ENCODE results near the gene LRRC75B.

The LRRC75B gene

DNA sequence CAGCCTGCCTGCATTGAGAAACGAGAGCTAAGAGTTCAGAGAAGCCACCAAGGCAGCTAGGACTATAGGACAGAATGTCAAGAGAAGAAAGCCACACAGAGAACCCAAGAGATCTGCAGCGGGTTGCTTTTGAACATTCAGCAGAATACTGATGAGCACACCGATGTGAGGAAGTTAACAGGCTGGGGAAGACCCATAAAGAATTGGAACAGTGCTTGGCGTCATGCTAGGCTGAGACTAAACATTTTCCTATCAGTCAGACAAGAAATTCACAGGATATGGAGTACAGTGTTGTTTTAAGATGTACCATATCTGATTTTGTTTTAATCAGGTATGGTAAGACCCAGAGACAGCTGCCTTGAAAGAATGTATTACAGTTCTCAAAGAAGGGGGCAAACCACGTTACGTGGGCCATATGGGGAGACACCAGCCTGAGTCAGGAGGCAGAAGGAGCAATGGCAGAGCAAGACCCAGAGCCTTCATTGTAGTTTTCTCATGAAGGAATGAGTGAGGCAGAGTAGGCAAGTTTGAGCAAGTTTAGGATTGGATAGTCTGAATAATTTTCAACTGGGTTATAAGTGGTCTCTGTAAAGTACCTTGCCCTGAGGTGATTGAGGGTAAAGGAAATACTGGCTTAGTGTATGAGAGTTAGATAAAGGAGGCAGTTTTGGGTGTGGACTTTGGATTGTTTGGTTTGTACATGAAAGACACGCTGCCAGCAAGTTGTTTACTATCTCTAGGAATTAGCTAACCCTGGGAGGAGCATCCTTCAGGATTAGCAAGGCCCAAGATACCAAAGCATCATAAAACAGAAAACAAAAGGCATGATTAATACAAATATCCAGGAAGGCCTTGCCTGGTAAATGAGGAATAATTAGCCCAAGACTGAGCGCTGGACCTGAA is 14.3 kb downstream of the LRRC75B start:
- Histone ChIP-seq H3K9ac (ENCODE audit: low read length in 5 of 5) (no peak overlapping the region), H3K9me3 (ENCODE audit: control insufficient read depth in 5 of 5, low read length in 5 of 5) (no peaks in the 10 kb centered on the region), H3K27ac (ENCODE audit: low read depth, low read length) (no peak overlapping the region), H3K4me3 (ENCODE audit: low read depth in 1 of 5, low read length in 5 of 5) (no peak overlapping the region), H3K36me3 (ENCODE audit: control insufficient read depth in 5 of 5, insufficient read depth in 5 of 5, low read length in 5 of 5) (peaks cover 0 to 19% (median 12%) of the 10 kb centered on the region in 5 donors), H3K27me3 (ENCODE audit: control insufficient read depth in 5 of 5, insufficient read depth in 4 of 5, low read length in 5 of 5) (no peaks in the 10 kb centered on the region), H3K4me1 (ENCODE audit: control insufficient read depth in 5 of 5, insufficient read depth in 5 of 5, low read length in 5 of 5) (peaks cover 0 to 4% (median 3%) of the 10 kb centered on the region in 5 donors)

DNA sequence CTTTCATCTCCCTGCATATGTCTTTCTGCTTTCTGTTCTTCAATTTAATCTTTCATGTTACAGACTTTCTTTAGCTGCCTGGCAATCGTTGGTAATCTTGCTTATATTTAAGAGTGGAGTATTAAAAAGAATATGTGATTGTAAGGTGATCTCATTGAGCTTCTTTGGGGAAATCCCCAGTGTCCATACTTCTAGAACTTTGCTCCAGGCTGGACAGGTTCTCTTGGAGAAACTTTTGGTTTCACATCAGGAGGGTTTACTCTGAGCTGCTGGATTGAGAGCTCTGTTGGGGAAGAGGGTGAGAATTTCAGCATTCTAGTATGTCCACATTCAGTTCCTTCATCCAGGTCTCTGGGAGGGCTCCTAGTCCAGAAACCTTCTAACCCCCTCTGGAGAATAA is 16.1 kb downstream of the LRRC75B start:
- Histone ChIP-seq H3K36me3 (ENCODE audit: control insufficient read depth in 5 of 5, insufficient read depth in 5 of 5, low read length in 5 of 5) (peaks cover 9 to 37% (median 30%) of the 10 kb centered on the region in 5 donors), H3K9me3 (ENCODE audit: control insufficient read depth in 5 of 5, low read length in 5 of 5) (no peaks in the 10 kb centered on the region), H3K4me1 (ENCODE audit: control insufficient read depth in 5 of 5, insufficient read depth in 5 of 5, low read length in 5 of 5) (no peaks in the 10 kb centered on the region), H3K9ac (ENCODE audit: low read length in 5 of 5) (no peak overlapping the region), H3K4me3 (ENCODE audit: low read depth in 1 of 5, low read length in 5 of 5) (no peak overlapping the region), H3K27me3 (ENCODE audit: control insufficient read depth in 5 of 5, insufficient read depth in 4 of 5, low read length in 5 of 5) (no peaks in the 10 kb centered on the region), H3K27ac (ENCODE audit: low read depth, low read length) (no peak overlapping the region)

DNA sequence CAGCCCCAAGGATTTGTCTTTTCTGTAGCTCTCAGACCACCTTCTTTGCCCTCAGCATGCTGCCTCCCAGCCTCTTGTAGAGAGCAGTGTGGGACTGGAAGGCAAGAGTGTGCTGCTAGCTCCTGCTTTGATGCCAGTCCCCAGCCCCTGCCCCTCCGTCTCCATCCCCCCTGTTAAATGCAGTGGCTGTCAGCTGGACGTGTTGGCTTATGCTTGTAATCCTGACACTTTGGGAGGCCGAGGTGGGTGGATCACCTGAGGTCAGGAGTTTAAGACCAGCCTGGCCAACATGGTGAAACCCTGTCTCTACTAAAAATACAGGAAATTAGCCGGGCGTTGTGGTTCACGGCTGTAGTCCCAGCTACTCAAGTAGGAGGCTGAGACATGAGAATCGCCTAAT is 21.6 kb downstream of the LRRC75B start:
- Histone ChIP-seq H3K36me3 (ENCODE audit: control insufficient read depth in 5 of 5, insufficient read depth in 5 of 5, low read length in 5 of 5) (peaks cover 13 to 79% (median 59%) of the 10 kb centered on the region in 5 donors), H3K4me1 (ENCODE audit: control insufficient read depth in 5 of 5, insufficient read depth in 5 of 5, low read length in 5 of 5) (peaks cover 0 to 10% (median 5%) of the 10 kb centered on the region in 5 donors), H3K27ac (ENCODE audit: low read depth, low read length) (no peak overlapping the region), H3K4me3 (ENCODE audit: low read depth in 1 of 5, low read length in 5 of 5) (no peak overlapping the region), H3K27me3 (ENCODE audit: control insufficient read depth in 5 of 5, insufficient read depth in 4 of 5, low read length in 5 of 5) (no peaks in the 10 kb centered on the region), H3K9me3 (ENCODE audit: control insufficient read depth in 5 of 5, low read length in 5 of 5) (no peaks in the 10 kb centered on the region), H3K9ac (ENCODE audit: low read length in 5 of 5) (peak overlapping the region in 1 of 5 donors; percentile 17)

DNA sequence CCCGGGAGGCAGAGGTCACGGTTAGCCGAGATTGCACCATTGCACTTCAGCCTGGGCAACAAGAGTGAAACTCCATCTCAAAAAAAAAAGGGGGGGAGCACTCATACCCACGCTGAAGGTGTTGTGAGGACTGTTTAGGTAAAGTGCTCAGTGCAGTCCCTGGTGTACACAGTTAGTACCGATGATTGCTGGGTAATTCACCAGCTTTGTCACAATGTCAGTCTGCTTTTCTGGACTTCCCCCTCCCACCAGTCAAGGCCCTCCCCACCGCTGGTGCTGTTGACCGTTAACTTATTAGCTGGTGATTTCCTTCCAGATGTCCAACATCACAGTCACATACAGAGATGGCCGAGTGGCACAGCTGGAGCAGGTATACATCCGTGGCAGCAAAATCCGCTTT is 25.2 kb downstream of the LRRC75B start:
- Histone ChIP-seq H3K27me3 (ENCODE audit: control insufficient read depth in 5 of 5, insufficient read depth in 4 of 5, low read length in 5 of 5) (no peaks in the 10 kb centered on the region), H3K9ac (ENCODE audit: low read length in 5 of 5) (no peak overlapping the region), H3K36me3 (ENCODE audit: control insufficient read depth in 5 of 5, insufficient read depth in 5 of 5, low read length in 5 of 5) (peaks cover 11 to 59% (median 42%) of the 10 kb centered on the region in 5 donors), H3K9me3 (ENCODE audit: control insufficient read depth in 5 of 5, low read length in 5 of 5) (no peaks in the 10 kb centered on the region), H3K4me3 (ENCODE audit: low read depth in 1 of 5, low read length in 5 of 5) (no peak overlapping the region), H3K4me1 (ENCODE audit: control insufficient read depth in 5 of 5, insufficient read depth in 5 of 5, low read length in 5 of 5) (peaks cover 0 to 18% (median 13%) of the 10 kb centered on the region in 5 donors), H3K27ac (ENCODE audit: low read depth, low read length) (no peak overlapping the region)

DNA sequence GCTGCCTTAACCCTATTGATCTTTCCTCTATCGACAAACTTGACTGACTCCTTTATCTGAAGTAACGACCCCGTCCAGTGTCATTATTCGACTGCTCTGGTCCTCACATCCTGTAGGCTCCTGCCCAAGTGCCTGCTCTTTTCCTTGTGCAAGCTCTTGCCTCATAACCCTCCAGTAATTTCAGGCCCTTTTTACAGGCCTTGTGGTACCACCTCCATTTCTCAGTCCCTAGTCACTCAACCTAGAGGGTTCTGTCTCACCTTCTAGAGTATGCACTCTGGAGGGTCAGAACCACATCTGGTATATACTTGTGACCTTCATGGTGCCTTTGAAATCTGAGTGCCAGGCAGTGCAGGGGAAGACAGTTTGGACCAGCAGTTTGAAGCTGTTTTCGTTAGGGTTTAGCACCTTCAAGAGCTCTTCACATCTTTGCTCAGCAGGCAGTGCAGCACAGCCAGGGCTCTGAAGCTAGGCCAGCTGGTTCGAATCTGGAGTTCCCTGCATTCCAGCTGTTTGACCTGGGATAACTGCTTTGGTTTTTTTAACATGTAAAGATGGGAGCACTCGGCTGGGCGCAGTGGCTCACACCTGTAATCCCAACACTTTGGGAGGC is 25.9 kb downstream of the LRRC75B start:
- peak overlapping the region in 1 of 5 donors; percentile 61 for H3K9ac ChIP-seq (ENCODE audit: low read length in 5 of 5)
- H3K27ac ChIP-seq (ENCODE audit: low read depth, low read length), result no peak overlapping the region
- no peaks in the 10 kb centered on the region for H3K9me3 ChIP-seq (ENCODE audit: control insufficient read depth in 5 of 5, low read length in 5 of 5)
- peaks cover 9 to 57% (median 37%) of the 10 kb centered on the region in 5 donors for H3K36me3 ChIP-seq (ENCODE audit: control insufficient read depth in 5 of 5, insufficient read depth in 5 of 5, low read length in 5 of 5)
- no peak overlapping the region for H3K4me3 ChIP-seq (ENCODE audit: low read depth in 1 of 5, low read length in 5 of 5)
- no peaks in the 10 kb centered on the region for H3K27me3 ChIP-seq (ENCODE audit: control insufficient read depth in 5 of 5, insufficient read depth in 4 of 5, low read length in 5 of 5)
- peaks cover 0 to 20% (median 13%) of the 10 kb centered on the region in 5 donors for H3K4me1 ChIP-seq (ENCODE audit: control insufficient read depth in 5 of 5, insufficient read depth in 5 of 5, low read length in 5 of 5)

DNA sequence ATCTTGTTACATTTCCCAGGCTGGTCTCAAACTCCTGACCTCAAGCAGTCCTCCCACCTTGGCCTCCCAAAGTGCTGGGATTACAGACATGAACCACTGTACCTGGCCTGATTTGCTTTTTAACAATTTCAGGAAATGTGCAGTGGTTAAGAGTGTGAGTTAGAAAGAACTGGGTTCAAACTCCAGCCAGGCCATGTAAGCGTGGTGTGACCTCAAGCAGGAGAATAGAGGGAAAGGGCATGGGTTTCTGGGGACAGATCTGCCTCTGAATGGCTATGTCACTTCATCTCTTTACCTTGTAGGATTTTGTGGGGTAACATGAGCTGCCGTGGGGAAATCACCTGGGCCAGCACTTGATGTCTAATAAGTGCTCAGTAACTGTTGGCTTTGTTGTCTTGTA is 27.8 kb downstream of the LRRC75B start:
- H3K9me3 ChIP-seq (ENCODE audit: control insufficient read depth in 5 of 5, low read length in 5 of 5), result no peaks in the 10 kb centered on the region
- H3K36me3 ChIP-seq (ENCODE audit: control insufficient read depth in 5 of 5, insufficient read depth in 5 of 5, low read length in 5 of 5), result peaks cover 7 to 49% (median 36%) of the 10 kb centered on the region in 5 donors
- no peak overlapping the region for H3K27ac ChIP-seq (ENCODE audit: low read depth, low read length)
- no peak overlapping the region for H3K9ac ChIP-seq (ENCODE audit: low read length in 5 of 5)
- H3K4me3 ChIP-seq (ENCODE audit: low read depth in 1 of 5, low read length in 5 of 5), result no peak overlapping the region
- H3K4me1 ChIP-seq (ENCODE audit: control insufficient read depth in 5 of 5, insufficient read depth in 5 of 5, low read length in 5 of 5), result peaks cover 0 to 22% (median 13%) of the 10 kb centered on the region in 5 donors
- H3K27me3 ChIP-seq (ENCODE audit: control insufficient read depth in 5 of 5, insufficient read depth in 4 of 5, low read length in 5 of 5), result no peaks in the 10 kb centered on the region

DNA sequence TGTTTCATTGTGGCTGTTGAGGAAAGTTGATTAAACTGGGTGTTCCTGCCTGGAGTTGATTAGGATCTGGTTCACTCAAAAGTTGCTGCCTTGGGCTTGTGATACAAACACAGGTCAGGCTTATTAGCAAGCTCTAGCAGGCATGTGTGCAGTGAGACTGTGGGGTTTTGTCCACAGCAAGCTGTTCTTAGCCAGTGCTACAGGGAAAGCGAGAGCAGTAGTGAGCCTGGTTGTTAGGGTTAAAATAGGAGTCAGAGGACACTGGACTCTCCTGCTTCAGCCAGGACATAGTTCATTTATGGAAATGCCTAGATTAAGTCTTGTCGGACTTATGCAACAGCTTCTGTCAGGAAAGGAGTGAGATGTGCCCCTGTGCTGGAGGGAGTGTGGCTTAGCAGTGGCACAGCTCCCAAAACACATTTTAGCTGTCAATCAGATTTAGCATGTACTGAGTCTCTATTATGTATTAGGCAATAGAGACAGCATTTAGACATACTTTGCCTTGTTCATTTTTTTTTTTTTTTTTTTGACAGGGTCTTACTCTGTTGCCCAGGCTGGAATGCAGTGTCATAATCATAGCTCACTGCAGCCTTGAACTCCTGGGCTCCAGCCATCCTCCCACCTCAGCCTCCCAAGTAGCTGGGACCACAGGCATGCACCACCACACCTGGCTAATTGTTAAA is 28.4 kb downstream of the LRRC75B start:
- Histone ChIP-seq H3K9me3 (ENCODE audit: control insufficient read depth in 5 of 5, low read length in 5 of 5) (no peaks in the 10 kb centered on the region), H3K4me3 (ENCODE audit: low read depth in 1 of 5, low read length in 5 of 5) (no peak overlapping the region), H3K4me1 (ENCODE audit: control insufficient read depth in 5 of 5, insufficient read depth in 5 of 5, low read length in 5 of 5) (peaks cover 0 to 22% (median 14%) of the 10 kb centered on the region in 5 donors), H3K27me3 (ENCODE audit: control insufficient read depth in 5 of 5, insufficient read depth in 4 of 5, low read length in 5 of 5) (no peaks in the 10 kb centered on the region), H3K27ac (ENCODE audit: low read depth, low read length) (peak overlapping the region; percentile 38), H3K36me3 (ENCODE audit: control insufficient read depth in 5 of 5, insufficient read depth in 5 of 5, low read length in 5 of 5) (peaks cover 7 to 47% (median 34%) of the 10 kb centered on the region in 5 donors), H3K9ac (ENCODE audit: low read length in 5 of 5) (peak overlapping the region in 3 of 5 donors; percentile 10 to 61 (median 15))

DNA sequence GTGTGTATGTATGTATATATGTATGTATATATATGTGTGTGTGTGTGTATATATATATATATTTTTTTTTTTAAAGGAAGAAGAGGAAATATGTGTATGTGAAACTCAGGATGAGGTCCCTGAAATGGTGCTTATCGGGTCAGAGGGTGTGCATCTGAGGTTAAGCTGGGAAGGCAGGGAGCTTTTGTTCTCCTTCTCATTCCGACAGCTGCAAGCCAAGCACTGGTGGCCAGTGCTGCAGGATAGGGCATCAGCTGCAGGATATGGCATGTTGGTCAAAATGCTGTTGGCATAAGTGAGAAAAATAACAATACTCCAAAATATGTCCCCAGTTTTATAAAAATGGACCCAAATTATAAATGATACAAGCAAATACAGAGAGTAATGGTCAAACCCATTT is 29.6 kb downstream of the LRRC75B start:
- Histone ChIP-seq H3K27me3 (ENCODE audit: control insufficient read depth in 5 of 5, insufficient read depth in 4 of 5, low read length in 5 of 5) (no peaks in the 10 kb centered on the region), H3K9me3 (ENCODE audit: control insufficient read depth in 5 of 5, low read length in 5 of 5) (no peaks in the 10 kb centered on the region), H3K36me3 (ENCODE audit: control insufficient read depth in 5 of 5, insufficient read depth in 5 of 5, low read length in 5 of 5) (peaks cover 11 to 51% (median 37%) of the 10 kb centered on the region in 5 donors), H3K27ac (ENCODE audit: low read depth, low read length) (peak overlapping the region; percentile 38), H3K4me3 (ENCODE audit: low read depth in 1 of 5, low read length in 5 of 5) (no peak overlapping the region), H3K4me1 (ENCODE audit: control insufficient read depth in 5 of 5, insufficient read depth in 5 of 5, low read length in 5 of 5) (peaks cover 0 to 22% (median 17%) of the 10 kb centered on the region in 5 donors), H3K9ac (ENCODE audit: low read length in 5 of 5) (peak overlapping the region in 1 of 5 donors; percentile 48)

DNA sequence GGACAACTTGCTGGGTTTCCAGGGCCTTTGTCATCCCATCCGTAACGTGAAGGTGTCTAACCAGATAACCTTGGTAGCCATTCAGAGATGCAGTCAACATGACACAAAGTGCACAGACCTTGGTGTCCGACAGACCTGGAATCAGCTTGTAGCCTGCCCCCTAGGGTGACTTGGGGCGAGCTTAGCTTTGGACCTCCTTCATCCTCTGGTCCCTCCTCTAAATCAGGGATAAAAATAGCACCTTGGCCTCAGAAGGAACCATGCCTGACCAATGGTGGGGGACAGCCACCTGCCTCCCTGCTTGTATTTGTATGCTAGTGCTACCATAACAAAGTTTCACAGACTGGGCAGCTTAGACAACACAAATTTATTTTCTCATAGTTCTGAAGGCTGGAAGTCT is 33.4 kb downstream of the LRRC75B start:
- peaks cover 7 to 32% (median 27%) of the 10 kb centered on the region in 5 donors for H3K4me1 ChIP-seq (ENCODE audit: control insufficient read depth in 5 of 5, insufficient read depth in 5 of 5, low read length in 5 of 5)
- no peak overlapping the region for H3K4me3 ChIP-seq (ENCODE audit: low read depth in 1 of 5, low read length in 5 of 5)
- H3K9ac ChIP-seq (ENCODE audit: low read length in 5 of 5), result peak overlapping the region in 1 of 5 donors; percentile 10
- H3K27ac ChIP-seq (ENCODE audit: low read depth, low read length), result no peak overlapping the region
- no peaks in the 10 kb centered on the region for H3K27me3 ChIP-seq (ENCODE audit: control insufficient read depth in 5 of 5, insufficient read depth in 4 of 5, low read length in 5 of 5)
- H3K9me3 ChIP-seq (ENCODE audit: control insufficient read depth in 5 of 5, low read length in 5 of 5), result no peaks in the 10 kb centered on the region
- H3K36me3 ChIP-seq (ENCODE audit: control insufficient read depth in 5 of 5, insufficient read depth in 5 of 5, low read length in 5 of 5), result peaks cover 15 to 44% (median 33%) of the 10 kb centered on the region in 5 donors
